Esophagus squamous epithelium (tissue), 5 donors: ENCODE results near the gene PZP. TPM values are rescaled to one million over a fixed set of nuclear protein-coding genes. Genes with fewer than 3 reads are reported as not detected.
A peak's percentile ranks its signal among the peaks of the same experiment; 100 is the strongest.

Experiments used
- DNase-seq: peaks from one replicate; lab custom pipeline; 2025; lab: John Stamatoyannopoulos, UW
- H3K27ac ChIP-seq, 4 donors: fragments of 200-600 bp; sonication (generic); one replicate each; pipeline ENCODE4 v1.5.1; 2016 to 2019; ENCODE audit warnings: mild to moderate bottlenecking in 1 of 4
- H3K27me3 ChIP-seq, 4 donors: fragments of 200-600 bp; sonication (generic); 1 replicate in 3 of 4; 2 replicates in 1 of 4; pipeline versions ENCODE4 v1.5.1 to v1.6.0; 2017 to 2021; ENCODE audit warnings: antibody characterized with exemption in 1 of 4
- H3K36me3 ChIP-seq, 3 donors: fragments of 200-600 bp; sonication (generic); one replicate each; pipeline ENCODE4 v1.5.1; 2016 to 2019
- H3K4me1 ChIP-seq, 3 donors: fragments of 200-600 bp; sonication (generic); one replicate each; pipeline ENCODE4 v1.5.1; 2017 to 2019
- H3K4me3 ChIP-seq, 4 donors: fragments of 200-600 bp; sonication (generic); 1 replicate in 3 of 4; 2 replicates in 1 of 4; pipeline ENCODE4 v1.5.1; 2016 to 2019; ENCODE audit warnings: mild to moderate bottlenecking in 2 of 4, moderate library complexity in 1 of 4
- H3K9me3 ChIP-seq, 3 donors: fragments of 200-600 bp; sonication (generic); one replicate each; pipeline ENCODE4 v1.5.1; 2016 to 2019
- POLR2A ChIP-seq, 4 donors: fragments of 450-650 bp; IDR thresholded peaks; one replicate each; pipeline ENCODE4 v1.6.1; 2017; ENCODE audit warnings: antibody characterized with exemption in 4 of 4, mild to moderate bottlenecking in 4 of 4, moderate library complexity in 3 of 4
- WGBS, 2 donors: methylation state at CpG; one replicate each; pipeline ENCODE4 v1.1.5; 2018; 5-methylcytosine and 5-hydroxymethylcytosine counted together
- intact Hi-C: fragments of 100-400 bp; cut with DNase I; formaldehyde crosslinking; loops from one replicate; pipeline ENCODE4 v1.15.0; 2022
- total RNA-seq, 4 donors: library from RNA; depleted of rRNA; stranded (reverse); fragments of >200 nt; gene quantifications; one replicate each; pipeline ENCODE4 v1.1.0, GENCODE V29; 2016
- TF ChIP-seq, protein P1 (sequence below), 6 experiments: fragments of 450-650 bp in 4 of 6; fragments of 200-600 bp in 2 of 6; sonication (generic) in 2 of 6; IDR thresholded peaks; one replicate each; pipeline ENCODE4 v1.5.1; 2016 to 2019; ENCODE audit warnings: antibody characterized with exemption in 6 of 6, mild to moderate bottlenecking in 4 of 6, moderate library complexity in 4 of 6
- donor health status: DM: yes; HTN: yes; CAD: no.

The PZP gene
- total RNA-seq, 4 donors from 2014 or later = not detected

DNA sequence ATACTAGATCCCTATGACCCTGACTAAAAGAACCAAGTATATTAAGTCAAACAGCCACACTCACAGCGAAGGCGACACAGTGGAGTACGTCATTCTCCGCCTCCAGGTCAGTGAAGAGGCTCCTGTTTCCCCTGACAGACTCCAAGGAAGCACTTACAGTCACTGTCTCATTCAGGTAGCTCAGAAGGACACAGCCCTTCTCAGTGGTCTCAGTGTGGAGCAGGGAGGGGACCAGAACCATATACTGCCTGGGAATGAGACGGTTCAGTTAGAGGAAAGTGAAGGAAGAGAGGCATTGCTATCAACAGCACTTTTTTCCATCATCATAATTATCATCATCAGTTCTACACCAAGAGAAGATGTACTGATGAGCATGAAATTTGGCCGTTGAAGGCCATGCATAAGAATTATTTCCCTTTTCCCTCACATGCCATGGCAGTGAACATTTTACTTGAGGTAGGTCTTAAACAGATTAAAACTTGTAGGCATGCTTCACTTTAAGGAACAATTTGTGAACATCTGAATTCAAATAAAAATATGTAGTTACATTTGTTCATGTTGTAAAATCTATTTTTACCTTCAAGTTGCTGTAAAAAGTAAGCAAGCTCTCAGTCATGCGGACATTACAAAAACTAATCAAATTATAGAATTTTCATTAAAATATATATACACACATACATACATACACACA lies 94.8 kb downstream of the PZP start:
- Histone ChIP-seq H3K27ac (peak overlapping the region in 3 of 4 donors; percentile 58 to 86 (median 83)), H3K9me3 (no peaks in the 10 kb centered on the region), H3K36me3 (peaks cover 0 to 30% (median 0%) of the 10 kb centered on the region in 3 donors), H3K4me1 (peaks cover 0 to 28% (median 7%) of the 10 kb centered on the region in 3 donors), H3K27me3 (no peaks in the 10 kb centered on the region), H3K4me3 (peak overlapping the region in 3 of 4 donors; percentile 45 to 50 (median 47))
- no peak for DNase-seq
- WGBS, 2 donors = 70 to 73% methylated on average over 7 of the region's 7 CpGs
- no peak for TF ChIP-seq POLR2A (IDR thresholded peaks at IDR 0.05)
- TF ChIP-seq, protein P1, sequence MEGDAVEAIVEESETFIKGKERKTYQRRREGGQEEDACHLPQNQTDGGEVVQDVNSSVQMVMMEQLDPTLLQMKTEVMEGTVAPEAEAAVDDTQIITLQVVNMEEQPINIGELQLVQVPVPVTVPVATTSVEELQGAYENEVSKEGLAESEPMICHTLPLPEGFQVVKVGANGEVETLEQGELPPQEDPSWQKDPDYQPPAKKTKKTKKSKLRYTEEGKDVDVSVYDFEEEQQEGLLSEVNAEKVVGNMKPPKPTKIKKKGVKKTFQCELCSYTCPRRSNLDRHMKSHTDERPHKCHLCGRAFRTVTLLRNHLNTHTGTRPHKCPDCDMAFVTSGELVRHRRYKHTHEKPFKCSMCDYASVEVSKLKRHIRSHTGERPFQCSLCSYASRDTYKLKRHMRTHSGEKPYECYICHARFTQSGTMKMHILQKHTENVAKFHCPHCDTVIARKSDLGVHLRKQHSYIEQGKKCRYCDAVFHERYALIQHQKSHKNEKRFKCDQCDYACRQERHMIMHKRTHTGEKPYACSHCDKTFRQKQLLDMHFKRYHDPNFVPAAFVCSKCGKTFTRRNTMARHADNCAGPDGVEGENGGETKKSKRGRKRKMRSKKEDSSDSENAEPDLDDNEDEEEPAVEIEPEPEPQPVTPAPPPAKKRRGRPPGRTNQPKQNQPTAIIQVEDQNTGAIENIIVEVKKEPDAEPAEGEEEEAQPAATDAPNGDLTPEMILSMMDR (IDR thresholded peaks at IDR 0.05) = no peak
- intact Hi-C loops = no loop called here

GRCh38 chr12:9112076-9112853 lies 95.9 kb downstream of the PZP start:
- peak overlapping the region in 3 of 4 donors; percentile 12 to 50 (median 47) for H3K4me3 ChIP-seq
- H3K27me3 ChIP-seq = no peaks in the 10 kb centered on the region
- TF ChIP-seq, protein P1 (IDR thresholded peaks at IDR 0.05) = no peak
- no peak for TF ChIP-seq POLR2A (IDR thresholded peaks at IDR 0.05)
- no peaks in the 10 kb centered on the region for H3K9me3 ChIP-seq
- 83 to 87% methylated on average over 5 to 6 of the region's 6 CpGs for WGBS, 2 donors
- H3K36me3 ChIP-seq = peaks cover 0 to 37% (median 0%) of the 10 kb centered on the region in 3 donors
- intact Hi-C loops = no loop called here
- DNase-seq = no peak
- peaks cover 0 to 17% (median 4%) of the 10 kb centered on the region in 3 donors for H3K4me1 ChIP-seq
- H3K27ac ChIP-seq = peak overlapping the region in 3 of 4 donors; percentile 24 to 83 (median 33)

- H3K4me3 ChIP-seq = peak overlapping the region in 1 of 4 donors; percentile 47
- TF ChIP-seq, protein P1 (IDR thresholded peaks at IDR 0.05) = no peak
- TF ChIP-seq POLR2A (IDR thresholded peaks at IDR 0.05) = no peak
- intact Hi-C loops = no loop called here
These were observed 96.7 kb downstream of the PZP start for GRCh38 chr12:9111525-9111924.

GRCh38 chr12:9109737-9110491 lies 98.3 kb downstream of the PZP start:
- Histone ChIP-seq H3K4me3 (no peak overlapping the region), H3K36me3 (peaks cover 0 to 52% (median 0%) of the 10 kb centered on the region in 3 donors), H3K27me3 (no peaks in the 10 kb centered on the region), H3K27ac (no peak overlapping the region), H3K4me1 (peaks cover 0 to 6% (median 4%) of the 10 kb centered on the region in 3 donors), H3K9me3 (no peaks in the 10 kb centered on the region)
- no peak for DNase-seq
- intact Hi-C loops = no loop called here
- WGBS, 2 donors = 83 to 96% methylated on average over 3 of the region's 3 CpGs
- no peak for TF ChIP-seq POLR2A (IDR thresholded peaks at IDR 0.05)

More at GRCh38 chr12:9111525-9111924, 96.7 kb downstream of the PZP start:
- Histone ChIP-seq H3K27me3 (no peaks in the 10 kb centered on the region), H3K36me3 (peaks cover 0 to 44% (median 0%) of the 10 kb centered on the region in 3 donors), H3K4me1 (peaks cover 0 to 9% (median 4%) of the 10 kb centered on the region in 3 donors), H3K9me3 (no peaks in the 10 kb centered on the region), H3K27ac (no peak overlapping the region)
- WGBS, 2 donors = 88 to 94% methylated on average over 1 of the region's 1 CpG
- no peak for DNase-seq

- H3K27me3 ChIP-seq = no peaks in the 10 kb centered on the region
- H3K4me3 ChIP-seq = no peak overlapping the region
- H3K27ac ChIP-seq = no peak overlapping the region
- intact Hi-C loops = no loop called here
- DNase-seq = no peak
- TF ChIP-seq POLR2A (IDR thresholded peaks at IDR 0.05) = no peak
- TF ChIP-seq, protein P1 (IDR thresholded peaks at IDR 0.05) = no peak
- peaks cover 0 to 60% (median 0%) of the 10 kb centered on the region in 3 donors for H3K36me3 ChIP-seq
- H3K4me1 ChIP-seq = peaks cover 0 to 6% (median 4%) of the 10 kb centered on the region in 3 donors
- WGBS, 2 donors = 75 to 79% methylated on average over 1 of the region's 1 CpG
- H3K9me3 ChIP-seq = no peaks in the 10 kb centered on the region
These were observed 99.0 kb downstream of the PZP start for GRCh38 chr12:9109213-9109522.
